Measurements from ENCODE around the gene LRRC2.
"Not testable (repeated sequence)": the region's sequence is repeated elsewhere in the genome, so short reads cannot be mapped to it uniquely, and the experiment has no call there.

The LRRC2 gene

GRCh38 chr3:46541835-46542234, 24.3 kb downstream of the LRRC2 start:
- H3K27ac Mint-ChIP-seq = no peak overlapping the region
- no peaks in the 10 kb centered on the region for H3K36me3 Mint-ChIP-seq (ENCODE audit: low read depth)
- H3K4me3 Mint-ChIP-seq = no peak overlapping the region
- H3K9me3 Mint-ChIP-seq = no peaks in the 10 kb centered on the region
- H3K4me1 Mint-ChIP-seq = peaks cover 4% of the 10 kb centered on the region
- H3K27me3 Mint-ChIP-seq (ENCODE audit: low read depth) = peaks cover 20% of the 10 kb centered on the region
- no peak for TF ChIP-seq CTCF (IDR thresholded peaks at IDR 0.05; ENCODE audit: unreplicated experiment in 3 of 3)

- TF ChIP-seq CTCF (IDR thresholded peaks at IDR 0.05; ENCODE audit: unreplicated experiment in 3 of 3) = no peak
- Mint-ChIP-seq H3K27me3 (ENCODE audit: low read depth) (peaks cover 13% of the 10 kb centered on the region), H3K4me3 (no peak overlapping the region), H3K36me3 (ENCODE audit: low read depth) (no peaks in the 10 kb centered on the region), H3K27ac (no peak overlapping the region), H3K4me1 (peaks cover 4% of the 10 kb centered on the region), H3K9me3 (no peaks in the 10 kb centered on the region)
Measured at GRCh38 chr3:46540550-46540949, 25.6 kb downstream of the LRRC2 start.

- Mint-ChIP-seq H3K27me3 (ENCODE audit: low read depth) (peaks cover 5% of the 10 kb centered on the region), H3K36me3 (ENCODE audit: low read depth) (no peaks in the 10 kb centered on the region), H3K4me3 (no peak overlapping the region), H3K4me1 (peaks cover 4% of the 10 kb centered on the region), H3K27ac (no peak overlapping the region), H3K9me3 (no peaks in the 10 kb centered on the region)
- no peak for TF ChIP-seq CTCF (IDR thresholded peaks at IDR 0.05; ENCODE audit: unreplicated experiment in 3 of 3)
Measured at GRCh38 chr3:46539443-46540005, 26.6 kb downstream of the LRRC2 start.

GRCh38 chr3:46538803-46539442, 27.2 kb downstream of the LRRC2 start:
- Mint-ChIP-seq H3K4me3 (no peak overlapping the region), H3K9me3 (no peaks in the 10 kb centered on the region), H3K27ac (no peak overlapping the region), H3K27me3 (ENCODE audit: low read depth) (peaks cover 5% of the 10 kb centered on the region), H3K36me3 (ENCODE audit: low read depth) (no peaks in the 10 kb centered on the region), H3K4me1 (peaks cover 4% of the 10 kb centered on the region)
- TF ChIP-seq CTCF (IDR thresholded peaks at IDR 0.05; ENCODE audit: unreplicated experiment in 3 of 3) = no peak

- not testable (repeated sequence) for H3K4me3 Mint-ChIP-seq; H3K9me3 Mint-ChIP-seq; H3K27me3 Mint-ChIP-seq (ENCODE audit: low read depth); H3K4me1 Mint-ChIP-seq; H3K36me3 Mint-ChIP-seq (ENCODE audit: low read depth); H3K27ac Mint-ChIP-seq
Measured at GRCh38 chr3:46538425-46538802, 27.7 kb downstream of the LRRC2 start.

- Mint-ChIP-seq H3K36me3 (ENCODE audit: low read depth) (no peaks in the 10 kb centered on the region), H3K4me1 (peaks cover 4% of the 10 kb centered on the region), H3K4me3 (no peak overlapping the region), H3K27me3 (ENCODE audit: low read depth) (peaks cover 5% of the 10 kb centered on the region), H3K9me3 (no peaks in the 10 kb centered on the region), H3K27ac (no peak overlapping the region)
- no peak for TF ChIP-seq CTCF (IDR thresholded peaks at IDR 0.05; ENCODE audit: unreplicated experiment in 3 of 3)
Measured at GRCh38 chr3:46537779-46538178, 28.3 kb downstream of the LRRC2 start.
